Measurements from ENCODE around the gene GFRAL.
"Not testable (repeated sequence)": the region's sequence is repeated elsewhere in the genome, so short reads cannot be mapped to it uniquely, and the experiment has no call there.

- TF ChIP-seq CTCF (conservative IDR thresholded peaks at IDR 0.05; ENCODE audit: low read depth, low read length); EZH2phosphoT487 (IDR thresholded peaks at IDR 0.05; ENCODE audit: borderline replicate concordance, low read length); EZH2 (IDR thresholded peaks at IDR 0.05; ENCODE audit: low read length, unreplicated experiment): not testable (repeated sequence)
Measured at GRCh38 chr6:55297214-55297613, 30.1 kb upstream of the GFRAL start.

Measured in PC-3 (cell line).